HG03097 (cell line): ENCODE data around the gene SMYD1.

ENCODE experiments used
- ATAC-seq: cut with Tn5 transposase; IDR thresholded peaks from one replicate; pipeline ENCODE4 v1.9.1; 2021; ENCODE audit not compliant: unreplicated experiment, low FRiP score

Gene SMYD1

GRCh38 chr2:88139203-88139702 lies 71.6 kb downstream of the SMYD1 start:
- no peak for ATAC-seq

GRCh38 chr2:88139804-88140203 lies 72.2 kb downstream of the SMYD1 start:
- ATAC-seq, result no peak

- ATAC-seq, result no peak
Observed at GRCh38 chr2:88141952-88142351, 74.3 kb downstream of the SMYD1 start.

GRCh38 chr2:88144271-88144670 lies 76.6 kb downstream of the SMYD1 start:
- ATAC-seq, result no peak

DNA sequence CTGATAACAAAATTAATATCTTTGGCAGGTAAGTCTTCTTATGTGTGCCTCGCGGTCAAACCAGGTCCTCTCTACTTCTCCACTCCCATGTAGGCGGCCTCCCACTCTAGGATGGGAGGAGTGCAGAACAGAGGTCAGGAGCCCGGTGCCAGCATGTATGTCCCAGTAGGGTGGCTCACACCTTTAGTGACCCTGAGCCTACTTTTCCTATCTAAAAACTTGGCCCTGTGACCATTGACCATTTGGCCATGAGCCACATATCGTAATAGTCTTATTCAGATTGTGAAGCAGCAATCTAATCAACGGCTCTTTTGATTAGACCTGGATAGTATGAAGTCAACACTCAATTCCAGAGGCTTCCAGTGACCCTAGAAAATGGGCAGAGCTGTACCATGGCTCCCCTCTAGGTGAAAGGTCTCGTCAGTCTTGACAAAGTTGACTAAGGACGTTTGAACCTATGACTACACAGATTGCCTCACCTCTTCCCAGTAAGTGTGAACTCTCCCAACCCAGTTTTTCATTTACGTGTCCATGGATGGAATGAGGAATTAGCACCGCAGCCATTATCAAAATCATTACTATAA lies 77.4 kb downstream of the SMYD1 start:
- ATAC-seq, result no peak

DNA sequence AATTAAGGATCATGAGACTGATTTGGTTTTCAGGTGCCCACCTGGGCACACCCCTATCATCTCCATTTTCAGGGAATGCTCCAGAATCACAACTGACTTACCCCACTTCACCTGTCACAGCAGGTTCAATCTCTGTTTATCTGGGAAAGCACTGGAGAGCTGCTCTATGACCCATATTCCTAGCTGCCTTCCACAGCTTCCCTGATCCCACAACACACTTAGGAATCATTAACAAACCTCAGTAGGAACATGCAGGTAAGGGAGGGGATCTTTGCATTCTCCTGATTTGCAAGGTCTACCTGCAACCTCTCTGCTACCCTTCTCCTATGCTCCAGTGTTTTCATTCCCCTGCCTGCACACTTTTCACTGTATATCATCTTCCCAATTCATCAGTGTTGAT lies 79.0 kb downstream of the SMYD1 start:
- ATAC-seq, result no peak

DNA sequence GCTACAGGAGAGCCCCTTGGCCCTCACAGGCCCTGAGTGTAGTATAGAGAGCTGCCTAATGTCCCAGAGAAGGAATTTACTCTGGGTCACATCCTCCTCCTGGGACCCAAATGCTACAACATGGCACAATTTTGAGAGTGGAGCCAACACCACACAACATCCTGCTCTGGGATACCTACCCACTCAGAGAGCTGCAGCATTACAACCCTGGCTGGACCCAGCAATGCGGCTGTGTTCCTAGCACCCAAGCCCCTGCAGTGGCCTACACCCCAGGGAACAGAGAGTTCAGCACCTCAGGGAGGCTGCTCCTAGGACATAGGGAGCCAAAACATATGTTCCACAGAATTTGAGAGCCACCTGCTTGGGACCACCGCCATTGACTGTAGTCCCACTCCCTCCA lies 79.5 kb downstream of the SMYD1 start:
- no peak for ATAC-seq

DNA sequence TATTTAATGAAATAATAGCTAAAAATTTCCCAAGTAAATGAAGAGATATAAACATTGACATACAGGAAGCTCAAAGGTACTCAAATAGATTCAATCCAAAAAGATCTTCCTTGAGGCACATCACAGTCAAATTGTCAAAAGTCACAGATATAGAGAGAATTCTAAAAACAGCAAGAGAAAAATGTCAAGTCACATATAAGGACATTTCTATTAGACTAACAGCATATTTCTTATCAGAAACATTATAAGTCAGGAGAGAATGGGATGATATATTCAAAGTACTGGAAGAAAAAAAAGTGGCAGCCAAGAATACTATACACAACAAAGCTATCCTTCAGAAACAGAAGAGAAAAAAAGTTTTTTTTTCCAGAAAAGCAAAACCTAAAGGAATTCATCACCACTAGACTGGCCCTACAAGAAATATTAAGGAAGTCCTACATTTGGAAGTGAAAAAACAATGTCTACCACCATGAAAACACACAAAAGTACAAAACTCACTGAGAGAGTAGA lies 81.4 kb downstream of the SMYD1 start:
- no peak for ATAC-seq

DNA sequence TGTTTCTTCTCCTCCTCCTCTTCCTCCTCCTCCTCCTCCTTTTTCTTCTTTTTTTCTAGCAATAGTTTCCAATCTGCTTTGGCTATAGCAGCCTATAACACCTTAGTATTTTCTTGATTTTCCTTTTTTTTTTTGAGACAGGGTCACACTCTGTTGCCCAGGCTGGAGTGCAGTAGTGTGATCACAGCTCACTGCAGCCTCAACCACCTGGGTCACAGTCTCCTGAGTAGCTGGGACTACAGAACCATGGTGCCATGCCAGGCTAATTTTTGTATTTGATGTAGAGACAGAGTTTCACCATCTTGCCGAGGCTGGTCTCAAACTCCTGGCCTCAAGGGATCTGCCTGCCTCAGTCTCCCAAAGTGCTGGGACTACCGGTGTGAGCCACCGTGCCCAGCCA lies 91.9 kb downstream of the SMYD1 start:
- no peak for ATAC-seq

GRCh38 chr2:88159955-88160415 lies 92.4 kb downstream of the SMYD1 start:
- no peak for ATAC-seq

DNA sequence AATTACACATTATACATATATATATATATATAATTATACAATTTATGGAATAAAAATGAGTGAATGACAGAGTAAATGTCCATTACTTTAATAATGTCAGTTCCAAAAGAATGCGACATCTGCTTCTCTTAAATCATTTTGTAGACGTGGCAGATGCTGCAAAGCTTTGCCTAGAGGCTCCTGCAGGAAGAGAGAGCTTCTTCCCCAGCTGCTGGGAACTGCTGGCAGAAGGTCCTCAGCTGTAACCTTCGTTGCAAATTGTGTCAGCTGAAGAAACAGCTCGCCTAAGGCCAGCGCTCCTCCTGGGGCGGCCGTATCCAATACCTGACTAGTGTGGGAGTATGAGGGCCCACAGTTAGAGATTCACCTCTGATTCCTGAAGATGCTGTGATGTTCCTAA lies 92.9 kb downstream of the SMYD1 start:
- ATAC-seq, result no peak

DNA sequence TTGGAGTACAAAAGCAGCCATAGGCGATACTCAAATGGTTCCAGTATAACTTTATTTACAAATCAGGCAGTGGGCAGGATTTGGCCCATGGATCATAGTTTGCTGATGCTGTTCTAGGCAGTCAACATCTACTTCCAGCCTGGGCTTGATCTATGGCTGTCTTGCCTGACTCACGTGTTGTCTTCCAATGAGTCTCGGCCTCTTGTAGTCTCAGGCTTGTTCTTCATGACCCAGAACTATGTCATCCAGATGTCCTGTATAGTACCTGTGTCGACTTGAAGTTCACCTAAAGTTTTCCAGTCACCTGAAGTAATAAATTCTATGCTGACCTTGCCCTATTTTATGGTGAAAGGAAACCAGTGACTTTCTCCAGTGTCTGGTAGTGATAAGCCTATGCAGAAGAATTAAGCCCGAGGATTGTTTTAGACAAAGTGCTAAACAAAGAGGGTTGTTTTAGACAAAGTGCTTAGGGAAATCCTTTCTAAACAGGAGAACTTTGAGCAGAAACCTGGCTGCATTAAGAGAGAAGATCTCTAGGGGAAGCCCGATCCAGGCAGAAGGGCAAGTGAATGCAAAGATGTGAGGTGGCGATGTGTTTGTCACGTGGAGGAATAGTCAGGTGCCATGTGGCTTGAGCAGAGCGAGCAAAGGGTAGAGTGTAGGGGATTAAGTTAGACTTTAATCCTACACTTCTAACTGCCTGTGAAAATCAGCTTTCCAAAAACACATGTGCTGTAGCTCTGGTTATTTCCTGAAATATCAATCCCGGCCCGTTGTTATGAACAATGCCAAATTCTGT lies 94.0 kb downstream of the SMYD1 start:
- ATAC-seq, result no peak
